Lower lobe of right lung (tissue), 2 donors: Measurements from ENCODE around the gene CLRN2. TPM values are rescaled to one million over a fixed set of nuclear protein-coding genes. Genes with fewer than 3 reads are reported as not detected.

Source experiments
- ATAC-seq, 2 donors: fragments of 200-7000 bp; cut with Tn5 transposase; one replicate each; pipeline ENCODE4 v1.9.1; 2020 to 2022; ENCODE audit warnings: mild to moderate bottlenecking in 2 of 2, moderate library complexity in 2 of 2
- DNase-seq: peaks from one replicate; pipeline ENCODE4 v3.0.0-alpha.2; 2020
- H3K27ac ChIP-seq: fragments of 200-600 bp; one replicate; pipeline ENCODE4 v1.8.0; 2022
- H3K27me3 ChIP-seq: fragments of 200-600 bp; one replicate; pipeline ENCODE4 v1.8.0; 2022; ENCODE audit warnings: low read depth
- H3K36me3 ChIP-seq: fragments of 200-600 bp; one replicate; pipeline ENCODE4 v1.8.0; 2022; ENCODE audit warnings: mild to moderate bottlenecking
- H3K4me1 ChIP-seq: fragments of 200-600 bp; one replicate; pipeline ENCODE4 v1.8.0; 2022
- H3K4me3 ChIP-seq: fragments of 200-600 bp; one replicate; pipeline ENCODE4 v1.8.0; 2022; ENCODE audit warnings: mild to moderate bottlenecking
- H3K9me3 ChIP-seq: fragments of 200-600 bp; one replicate; pipeline ENCODE4 v1.8.0; 2022
- intact Hi-C: fragments of 100-400 bp; cut with DNase I; formaldehyde crosslinking; loops from one replicate; pipeline ENCODE4 v1.11.0; 2022
- total RNA-seq: library from RNA; stranded (reverse); fragmentation: NEBNext Ultra II Directional; extraction: Animal tissue kit (Norgen Biotek cat#: 25700); gene quantifications from one replicate; pipeline ENCODE4 v1.2.1, GENCODE V29; 2021
- TF ChIP-seq, protein P1 (sequence below): fragments of 200-600 bp; IDR thresholded peaks from one replicate; pipeline ENCODE4 v1.8.0; 2022; ENCODE audit warnings: antibody characterized with exemption, mild to moderate bottlenecking
- donor health status: DM: no; HTN: yes; CAD: no; lungs with severe emphysema.

The CLRN2 gene
- total RNA-seq, 1 donor from 2014 or later, result not detected

DNA sequence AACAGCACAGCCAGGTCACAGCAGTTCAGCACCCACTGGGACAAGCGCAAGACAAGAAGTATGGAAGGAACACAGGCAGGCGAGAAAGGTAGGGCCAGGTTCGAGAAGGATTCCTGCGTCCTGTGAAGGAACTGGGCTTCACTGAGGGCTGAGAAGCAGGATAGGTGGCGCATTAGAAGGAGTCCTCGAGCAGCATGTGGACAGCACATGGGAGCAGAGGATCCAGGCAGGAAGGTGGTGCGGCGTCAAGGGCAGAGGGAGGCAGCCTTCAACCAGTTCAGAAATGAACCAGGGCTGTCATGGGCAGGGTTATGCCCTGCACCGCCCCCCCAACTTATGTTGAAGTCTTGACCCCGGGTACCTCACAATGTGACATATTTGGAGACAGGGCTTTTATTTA, 31.3 kb downstream of the CLRN2 start:
- DNase-seq (no peak), ATAC-seq (peak in 1 of 2 donors; percentile 43)
- Histone ChIP-seq H3K9me3 (no peaks in the 10 kb centered on the region), H3K36me3 (no peaks in the 10 kb centered on the region), H3K27ac (no peak overlapping the region), H3K4me3 (no peak overlapping the region), H3K27me3 (no peaks in the 10 kb centered on the region), H3K4me1 (no peaks in the 10 kb centered on the region)
- intact Hi-C loops, result no loop called here
- TF ChIP-seq, protein P1, sequence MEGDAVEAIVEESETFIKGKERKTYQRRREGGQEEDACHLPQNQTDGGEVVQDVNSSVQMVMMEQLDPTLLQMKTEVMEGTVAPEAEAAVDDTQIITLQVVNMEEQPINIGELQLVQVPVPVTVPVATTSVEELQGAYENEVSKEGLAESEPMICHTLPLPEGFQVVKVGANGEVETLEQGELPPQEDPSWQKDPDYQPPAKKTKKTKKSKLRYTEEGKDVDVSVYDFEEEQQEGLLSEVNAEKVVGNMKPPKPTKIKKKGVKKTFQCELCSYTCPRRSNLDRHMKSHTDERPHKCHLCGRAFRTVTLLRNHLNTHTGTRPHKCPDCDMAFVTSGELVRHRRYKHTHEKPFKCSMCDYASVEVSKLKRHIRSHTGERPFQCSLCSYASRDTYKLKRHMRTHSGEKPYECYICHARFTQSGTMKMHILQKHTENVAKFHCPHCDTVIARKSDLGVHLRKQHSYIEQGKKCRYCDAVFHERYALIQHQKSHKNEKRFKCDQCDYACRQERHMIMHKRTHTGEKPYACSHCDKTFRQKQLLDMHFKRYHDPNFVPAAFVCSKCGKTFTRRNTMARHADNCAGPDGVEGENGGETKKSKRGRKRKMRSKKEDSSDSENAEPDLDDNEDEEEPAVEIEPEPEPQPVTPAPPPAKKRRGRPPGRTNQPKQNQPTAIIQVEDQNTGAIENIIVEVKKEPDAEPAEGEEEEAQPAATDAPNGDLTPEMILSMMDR, result no peak

DNA sequence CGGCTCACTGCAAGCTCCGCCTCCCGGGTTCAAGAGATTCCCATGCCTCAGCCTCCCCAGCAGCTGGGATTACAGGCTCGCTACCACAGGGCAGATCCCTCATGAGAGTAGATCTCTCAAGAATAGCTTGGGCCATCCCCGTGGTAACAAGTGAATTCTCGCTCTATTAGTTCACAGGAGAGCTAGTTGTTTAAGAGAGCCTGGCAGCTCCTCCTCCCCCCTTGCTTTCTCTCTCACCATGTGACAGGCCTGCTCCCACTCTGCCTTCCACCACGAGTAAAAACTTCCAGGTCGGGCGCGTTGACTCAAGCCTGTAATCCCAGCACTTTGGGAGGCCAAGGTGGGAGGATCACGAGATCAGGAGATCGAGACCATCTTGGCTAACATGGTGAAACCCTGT, 31.7 kb downstream of the CLRN2 start:
- no peak for DNase-seq
- intact Hi-C loops, result no loop called here
- TF ChIP-seq, protein P1, result no peak
- Histone ChIP-seq H3K9me3 (no peaks in the 10 kb centered on the region), H3K27ac (no peak overlapping the region), H3K4me1 (no peaks in the 10 kb centered on the region), H3K4me3 (no peak overlapping the region), H3K27me3 (no peaks in the 10 kb centered on the region), H3K36me3 (no peaks in the 10 kb centered on the region)
- no peak for ATAC-seq

DNA sequence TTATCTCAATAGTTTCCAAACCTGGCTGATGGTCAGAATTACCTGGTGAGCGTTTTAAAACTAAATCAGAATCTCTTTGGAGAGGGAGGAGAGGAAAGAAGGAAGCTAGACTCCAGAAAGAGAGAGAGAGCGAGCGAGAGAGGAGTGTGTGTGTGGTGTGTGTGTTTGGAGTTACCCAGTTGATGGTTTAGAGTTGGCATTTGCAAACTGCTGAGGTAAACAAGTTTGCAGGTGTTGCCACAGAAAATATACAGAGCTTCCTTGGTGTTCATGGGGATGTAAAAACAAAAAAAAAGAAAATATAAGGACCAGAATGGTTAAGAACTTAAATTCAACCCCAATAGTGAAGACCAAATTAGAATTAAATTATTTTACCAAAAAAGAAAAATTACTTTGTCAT, 35.6 kb downstream of the CLRN2 start:
- TF ChIP-seq, protein P1, result no peak

DNA sequence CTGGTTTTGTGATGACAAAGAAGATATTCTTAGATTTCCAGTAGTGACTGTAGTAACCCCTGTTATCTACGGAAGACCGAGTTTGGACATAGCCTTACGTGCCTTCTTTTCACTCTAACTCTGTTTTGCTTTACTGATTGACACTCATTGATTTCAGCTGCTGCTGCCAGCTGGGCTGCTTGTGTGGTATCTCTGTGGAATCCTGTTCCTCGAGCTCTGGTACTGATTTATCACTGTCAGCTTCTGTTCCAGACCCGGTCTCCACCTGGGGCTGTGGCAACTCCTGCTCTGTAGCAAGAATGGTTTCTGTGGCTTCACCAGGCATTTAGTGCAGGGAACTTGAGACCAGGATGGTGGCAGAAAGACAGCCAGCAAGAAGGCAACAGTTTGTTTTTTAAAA, 37.5 kb downstream of the CLRN2 start:
- H3K36me3 ChIP-seq, result no peaks in the 10 kb centered on the region
- TF ChIP-seq, protein P1, result no peak
- H3K27me3 ChIP-seq, result no peaks in the 10 kb centered on the region
- no peaks in the 10 kb centered on the region for H3K4me1 ChIP-seq
- DNase-seq (no peak), ATAC-seq (no peak)
- no peak overlapping the region for H3K4me3 ChIP-seq
- intact Hi-C loops, result no loop called here
- H3K27ac ChIP-seq, result no peak overlapping the region
- no peaks in the 10 kb centered on the region for H3K9me3 ChIP-seq

More for the DNA sequence above, 35.6 kb downstream of the CLRN2 start:
- no peak for DNase-seq
- no peaks in the 10 kb centered on the region for H3K9me3 ChIP-seq
- intact Hi-C loops, result no loop called here
- H3K27me3 ChIP-seq, result no peaks in the 10 kb centered on the region
- H3K36me3 ChIP-seq, result no peaks in the 10 kb centered on the region
- no peak for ATAC-seq
- no peak overlapping the region for H3K4me3 ChIP-seq
- H3K4me1 ChIP-seq, result no peaks in the 10 kb centered on the region
- H3K27ac ChIP-seq, result no peak overlapping the region

DNA sequence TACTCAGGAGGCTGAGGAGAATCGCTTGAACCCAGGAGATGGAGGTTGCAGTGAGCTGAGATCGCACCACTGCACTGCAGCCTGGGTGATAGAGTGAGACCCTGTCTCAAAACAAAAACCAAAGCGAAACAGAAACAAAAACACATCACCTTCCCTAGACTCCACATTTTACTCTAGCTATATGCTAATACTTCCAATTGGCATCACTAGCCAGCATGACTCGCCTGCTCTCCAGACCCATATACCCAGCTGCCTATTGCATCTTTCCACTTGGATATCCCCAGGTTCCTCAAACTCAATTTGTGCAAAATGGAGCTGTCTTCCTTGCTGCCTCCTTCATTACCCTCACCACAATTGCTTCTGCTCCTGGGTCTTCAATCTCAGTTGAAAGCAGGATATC, 39.6 kb downstream of the CLRN2 start:
- no peaks in the 10 kb centered on the region for H3K9me3 ChIP-seq
- H3K36me3 ChIP-seq, result no peaks in the 10 kb centered on the region
- no peaks in the 10 kb centered on the region for H3K4me1 ChIP-seq
- intact Hi-C loops, result no loop called here
- DNase-seq, result no peak
- TF ChIP-seq, protein P1, result no peak
- H3K27ac ChIP-seq, result no peak overlapping the region
- no peaks in the 10 kb centered on the region for H3K27me3 ChIP-seq
- H3K4me3 ChIP-seq, result no peak overlapping the region
- ATAC-seq, result no peak

DNA sequence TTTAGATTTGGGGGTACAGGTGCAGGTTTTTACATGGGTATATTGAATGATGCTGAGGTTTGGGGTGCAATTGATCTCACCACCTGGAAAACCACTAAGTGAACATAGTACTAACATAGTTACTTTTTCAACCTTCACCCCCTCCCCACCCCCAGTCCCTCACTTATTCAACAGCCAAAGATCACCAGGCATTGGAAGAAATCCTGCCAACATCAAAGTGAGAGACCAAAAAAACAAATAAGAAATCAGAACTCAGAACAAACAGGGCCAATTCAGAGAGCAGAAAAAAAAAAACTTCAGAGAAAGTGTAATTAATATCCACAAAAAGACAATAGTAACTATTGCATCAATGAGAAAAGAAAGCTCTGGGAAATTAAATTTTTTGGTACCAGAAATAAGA, 41.5 kb downstream of the CLRN2 start:
- intact Hi-C loops, result no loop called here
- Histone ChIP-seq H3K4me1 (no peaks in the 10 kb centered on the region), H3K9me3 (no peaks in the 10 kb centered on the region), H3K36me3 (no peaks in the 10 kb centered on the region), H3K27me3 (no peaks in the 10 kb centered on the region), H3K27ac (no peak overlapping the region), H3K4me3 (no peak overlapping the region)
- DNase-seq (no peak), ATAC-seq (no peak)
- TF ChIP-seq, protein P1, result no peak
